Body of pancreas (tissue), 4 donors: Measurements from ENCODE around the gene SEZ6L2.

Source experiments
- POLR2A ChIP-seq, 3 donors: fragments of 450-650 bp; IDR thresholded peaks; one replicate each; pipeline ENCODE4 v1.6.1; 2016; ENCODE audit warnings: antibody characterized with exemption in 3 of 3, mild to moderate bottlenecking in 2 of 3
- TF ChIP-seq, protein P1 (sequence below), 7 experiments: fragments of 450-650 bp in 4 of 7; fragments of 200-600 bp in 3 of 7; sonication (generic) in 3 of 7; IDR thresholded peaks; one replicate each; pipeline ENCODE4 v1.5.1; 2016 to 2019; ENCODE audit warnings: antibody characterized with exemption in 7 of 7

DNA sequence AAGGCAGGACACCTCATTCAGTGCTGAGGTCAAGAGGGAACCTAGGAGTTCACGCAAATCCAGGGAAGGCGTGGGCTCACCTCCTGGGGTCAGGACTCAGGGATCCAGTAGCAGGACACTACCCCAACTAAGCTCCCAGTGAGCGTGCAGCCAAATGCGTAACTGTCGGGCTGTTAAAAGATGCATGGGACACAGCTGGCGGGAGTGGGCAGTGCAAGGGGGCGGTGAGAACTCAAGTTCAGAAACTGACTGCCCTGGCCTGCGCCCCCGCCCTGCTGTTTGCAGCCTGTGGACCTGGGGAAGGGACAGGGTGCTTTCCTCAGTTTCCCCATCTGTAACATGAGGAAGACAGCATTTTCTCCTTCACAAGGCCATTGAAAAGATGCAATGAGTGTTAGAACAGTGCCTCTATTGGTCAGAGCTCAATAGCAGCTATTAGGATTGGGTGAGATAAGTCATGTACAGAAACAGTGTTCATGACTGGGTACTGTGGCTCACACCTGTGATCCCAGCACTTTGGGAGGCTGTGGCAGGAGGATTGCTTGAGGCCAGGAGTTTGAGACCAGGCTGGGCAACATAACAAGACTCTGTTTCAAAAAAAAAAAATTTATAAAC, 56.5 kb downstream of the SEZ6L2 start:
- TF ChIP-seq, protein P1, sequence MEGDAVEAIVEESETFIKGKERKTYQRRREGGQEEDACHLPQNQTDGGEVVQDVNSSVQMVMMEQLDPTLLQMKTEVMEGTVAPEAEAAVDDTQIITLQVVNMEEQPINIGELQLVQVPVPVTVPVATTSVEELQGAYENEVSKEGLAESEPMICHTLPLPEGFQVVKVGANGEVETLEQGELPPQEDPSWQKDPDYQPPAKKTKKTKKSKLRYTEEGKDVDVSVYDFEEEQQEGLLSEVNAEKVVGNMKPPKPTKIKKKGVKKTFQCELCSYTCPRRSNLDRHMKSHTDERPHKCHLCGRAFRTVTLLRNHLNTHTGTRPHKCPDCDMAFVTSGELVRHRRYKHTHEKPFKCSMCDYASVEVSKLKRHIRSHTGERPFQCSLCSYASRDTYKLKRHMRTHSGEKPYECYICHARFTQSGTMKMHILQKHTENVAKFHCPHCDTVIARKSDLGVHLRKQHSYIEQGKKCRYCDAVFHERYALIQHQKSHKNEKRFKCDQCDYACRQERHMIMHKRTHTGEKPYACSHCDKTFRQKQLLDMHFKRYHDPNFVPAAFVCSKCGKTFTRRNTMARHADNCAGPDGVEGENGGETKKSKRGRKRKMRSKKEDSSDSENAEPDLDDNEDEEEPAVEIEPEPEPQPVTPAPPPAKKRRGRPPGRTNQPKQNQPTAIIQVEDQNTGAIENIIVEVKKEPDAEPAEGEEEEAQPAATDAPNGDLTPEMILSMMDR (IDR thresholded peaks at IDR 0.05): no peak
- TF ChIP-seq POLR2A (IDR thresholded peaks at IDR 0.05): no peak
